ENCODE results near the gene HSPG2.
A peak's percentile ranks its signal among the peaks of the same experiment; 100 is the strongest.
"Not testable (repeated sequence)": the region's sequence is repeated elsewhere in the genome, so short reads cannot be mapped to it uniquely, and the experiment has no call there.

HSPG2 gene

DNA sequence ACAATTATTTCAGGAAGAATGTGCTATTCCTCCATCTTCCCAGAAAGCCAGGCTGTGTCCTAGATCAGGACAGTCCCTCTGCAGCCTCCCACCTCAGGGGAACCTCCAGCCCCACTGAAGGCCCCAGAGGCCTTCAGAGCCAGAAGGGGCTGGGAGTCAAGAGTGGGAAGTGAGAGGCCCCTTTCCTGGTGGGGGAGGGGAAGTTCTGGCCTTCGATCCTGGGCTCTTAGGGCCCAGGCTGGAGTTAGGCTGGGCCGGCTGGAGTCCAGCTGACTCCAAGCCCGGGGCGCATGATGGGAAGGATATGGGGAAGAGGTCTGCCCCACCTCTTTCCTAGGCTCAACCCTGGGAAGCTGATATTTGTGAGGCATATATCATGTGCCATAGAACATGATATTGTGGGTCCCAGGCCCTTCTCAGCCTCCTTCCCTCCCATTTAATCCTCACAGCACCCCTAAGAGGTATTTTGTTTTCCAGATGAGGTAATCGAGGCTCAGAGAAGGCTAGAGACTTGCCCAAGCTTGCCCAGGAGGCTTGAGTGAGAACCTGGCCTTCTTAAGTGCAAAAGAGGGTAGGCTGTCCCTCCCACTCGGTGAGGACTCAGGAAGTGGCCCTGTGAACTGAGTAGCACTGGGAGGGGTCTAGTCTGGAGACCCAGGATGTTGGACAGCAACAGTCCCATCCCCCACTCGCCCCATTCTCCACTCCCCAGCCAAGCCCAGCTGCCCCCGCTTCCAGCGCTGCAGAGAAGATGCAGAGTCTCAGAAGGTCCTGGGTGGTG lies 18.6 kb upstream of the HSPG2 start:
- no peak for DNase-seq (ENCODE audit: low read depth, low spot score)

GRCh38 chr1:21955058-21955457 lies 17.9 kb upstream of the HSPG2 start:
- no peak for DNase-seq (ENCODE audit: low read depth, low spot score)

- DNase-seq (ENCODE audit: low read depth, low spot score) = no peak
These were observed 15.8 kb upstream of the HSPG2 start for GRCh38 chr1:21952786-21953520.

DNA sequence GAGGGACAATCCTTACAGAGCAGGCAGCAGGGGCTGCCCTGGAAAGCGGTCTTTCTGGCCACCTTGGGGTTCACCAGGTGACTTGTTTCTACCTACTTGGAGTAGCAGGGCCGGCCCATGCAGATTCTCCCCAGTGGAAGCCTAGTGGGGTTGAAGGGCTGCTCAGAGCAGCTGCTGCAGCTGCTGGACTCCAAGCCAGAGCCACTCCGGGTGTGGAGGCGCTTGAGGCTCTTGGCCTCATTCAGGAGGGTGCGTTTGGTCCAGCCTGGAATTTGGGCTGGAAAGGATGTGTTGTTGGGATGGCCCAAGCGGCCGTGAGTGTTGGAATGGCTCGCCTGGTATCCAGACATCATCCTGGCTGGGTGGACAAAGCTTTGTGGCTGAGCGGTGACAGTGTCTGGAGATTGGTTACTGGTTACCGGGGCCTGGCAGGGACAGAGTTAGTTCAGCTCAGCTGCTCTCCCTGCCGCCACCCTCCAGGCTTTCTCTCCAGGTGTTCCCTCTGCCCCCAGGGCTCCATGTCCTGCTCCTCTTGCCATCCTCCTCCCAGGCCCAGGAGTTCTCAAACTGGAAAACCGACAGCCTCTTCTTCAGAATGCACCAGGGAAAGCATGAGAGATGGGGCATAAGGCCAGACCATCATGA lies 14.2 kb upstream of the HSPG2 start:
- no peak for DNase-seq (ENCODE audit: low read depth, low spot score)

DNA sequence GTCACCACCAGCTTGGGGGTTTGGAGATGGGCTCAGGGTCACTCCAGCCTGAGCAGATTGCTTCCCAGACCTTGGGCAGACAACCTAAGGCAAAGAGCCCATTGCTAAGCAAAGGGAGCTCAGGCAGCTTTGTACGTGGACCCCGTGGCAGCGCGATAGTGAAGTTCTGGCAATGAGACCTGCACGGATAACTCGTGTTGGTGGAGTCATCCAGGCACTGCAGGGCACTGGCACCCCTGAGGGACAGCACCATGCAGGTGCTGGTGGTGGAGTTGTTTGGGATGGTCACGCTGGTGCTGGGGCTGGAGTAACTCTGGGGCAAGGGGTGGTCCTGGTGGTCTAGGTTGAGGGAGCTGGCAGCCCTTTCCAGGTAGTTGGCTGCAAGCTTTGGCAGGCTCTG lies 13.6 kb upstream of the HSPG2 start:
- DNase-seq (ENCODE audit: low read depth, low spot score) = no peak

GRCh38 chr1:21946836-21947587 lies 9.9 kb upstream of the HSPG2 start:
- no peak for DNase-seq (ENCODE audit: low read depth, low spot score)

DNA sequence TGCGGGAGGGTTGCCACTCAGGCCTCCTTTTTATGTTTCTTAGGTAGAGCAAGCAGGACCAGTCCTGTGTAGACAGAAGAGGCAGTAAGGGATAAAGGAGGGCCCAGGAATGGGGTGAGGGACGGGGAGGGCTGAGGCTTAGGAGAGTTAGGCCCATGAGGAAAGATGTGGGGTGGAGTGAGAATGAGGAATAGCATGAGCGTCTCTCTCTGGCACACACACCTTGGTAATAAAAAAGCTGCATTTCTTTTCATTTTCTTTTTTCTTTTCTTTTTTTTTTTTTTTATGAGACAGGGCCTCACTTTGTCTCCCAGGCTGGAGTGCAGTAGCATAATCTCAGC lies 7.6 kb upstream of the HSPG2 start:
- no peak for DNase-seq (ENCODE audit: low read depth, low spot score)

DNA sequence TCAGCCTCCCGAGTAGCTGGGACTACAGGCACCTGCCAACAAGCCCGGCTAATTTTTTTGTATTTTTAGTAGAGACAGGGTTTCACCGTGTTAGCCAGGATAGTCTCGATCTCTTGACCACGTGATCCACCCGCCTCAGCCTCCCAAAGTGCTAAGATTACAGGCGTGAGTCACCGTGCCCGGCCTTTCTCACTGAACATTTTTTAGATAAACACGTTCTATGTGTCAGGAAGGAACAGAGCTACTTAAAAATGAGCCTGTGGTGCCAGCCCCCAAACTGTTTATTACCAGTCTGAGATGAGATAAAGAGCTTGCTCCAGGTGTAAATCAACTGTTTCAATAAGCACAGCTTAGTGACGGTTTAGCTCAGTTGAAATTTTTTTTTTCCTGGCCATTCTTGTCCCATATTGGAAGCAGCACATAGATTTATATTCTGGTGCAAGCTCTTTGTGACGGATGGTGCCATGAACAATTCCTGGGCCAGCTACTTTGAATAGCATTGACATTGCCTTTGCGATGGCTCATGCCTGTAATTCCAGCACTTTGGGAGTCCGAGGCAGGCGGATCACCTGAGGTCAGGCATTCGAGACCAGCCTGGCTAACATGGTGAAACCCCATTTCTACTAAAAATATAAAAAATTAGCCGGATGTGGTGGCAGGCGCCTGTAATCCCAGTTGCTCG lies 6.0 kb upstream of the HSPG2 start:
- not testable (repeated sequence) for DNase-seq (ENCODE audit: low read depth, low spot score)

DNA sequence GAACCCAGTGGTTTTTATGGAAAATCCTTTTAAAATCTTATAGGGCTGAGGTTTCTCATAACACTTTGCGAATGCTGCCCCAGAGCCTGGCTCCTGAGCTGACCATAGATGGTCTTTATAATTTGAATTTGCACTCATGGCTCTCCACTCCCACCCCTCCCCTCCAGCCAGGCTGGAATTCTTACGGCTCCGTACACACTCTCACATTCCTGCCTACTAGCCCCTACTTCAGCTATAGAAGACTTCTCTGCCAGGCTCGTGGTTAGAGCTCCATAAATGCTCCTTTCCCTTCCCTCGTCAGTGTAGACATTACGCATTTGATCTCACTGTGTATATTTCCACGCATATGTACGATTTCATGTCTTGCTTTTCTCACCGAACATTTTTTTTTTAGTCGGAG lies 5.4 kb upstream of the HSPG2 start:
- no peak for DNase-seq (ENCODE audit: low read depth, low spot score)

- no peak for DNase-seq (ENCODE audit: low read depth, low spot score)
These were observed 4.3 kb upstream of the HSPG2 start for GRCh38 chr1:21941370-21941769.

- DNase-seq (ENCODE audit: low read depth, low spot score) = no peak
These were observed 3.4 kb upstream of the HSPG2 start for GRCh38 chr1:21940492-21940891.

- DNase-seq (ENCODE audit: low read depth, low spot score) = no peak
These were observed 2.7 kb upstream of the HSPG2 start for GRCh38 chr1:21939650-21940374.

DNA sequence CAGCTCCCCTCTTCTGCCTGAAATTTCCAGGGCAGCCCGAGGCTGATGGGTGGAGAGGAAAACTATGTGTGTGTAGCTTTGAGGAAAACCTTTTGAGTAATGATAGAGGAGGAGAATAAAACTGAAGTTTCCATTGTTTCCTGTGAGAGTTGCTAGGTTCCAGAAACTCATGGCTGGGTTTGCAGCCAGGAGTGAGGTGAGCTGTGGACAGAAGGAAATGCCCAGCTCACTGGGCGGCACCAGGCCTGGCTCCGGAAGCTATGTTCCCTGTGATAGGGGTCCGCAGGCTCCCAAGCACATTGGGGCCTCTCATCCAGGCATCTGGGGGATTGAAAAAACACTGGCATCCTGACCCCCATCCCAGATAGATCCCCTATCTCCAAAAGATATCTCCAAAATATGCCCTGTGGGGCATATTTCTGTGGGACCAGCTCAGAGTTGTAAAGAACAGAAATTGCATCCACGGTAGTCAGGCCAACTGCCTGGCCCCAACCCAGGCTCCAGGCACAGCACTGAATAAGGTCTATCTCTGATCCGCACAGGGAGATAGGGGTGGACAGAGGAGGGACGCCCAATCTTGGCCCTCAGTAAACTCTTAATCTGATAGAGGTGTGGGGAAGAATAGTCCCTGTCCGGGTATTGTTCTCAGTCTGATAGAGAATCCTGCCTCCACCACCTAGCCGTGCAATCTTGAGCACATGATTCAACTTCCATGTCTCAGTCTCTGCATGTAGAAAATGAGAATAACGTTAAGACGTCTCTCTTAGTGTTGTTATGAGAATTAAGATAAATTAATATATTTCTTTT lies 1.8 kb upstream of the HSPG2 start:
- no peak for DNase-seq (ENCODE audit: low read depth, low spot score)

DNA sequence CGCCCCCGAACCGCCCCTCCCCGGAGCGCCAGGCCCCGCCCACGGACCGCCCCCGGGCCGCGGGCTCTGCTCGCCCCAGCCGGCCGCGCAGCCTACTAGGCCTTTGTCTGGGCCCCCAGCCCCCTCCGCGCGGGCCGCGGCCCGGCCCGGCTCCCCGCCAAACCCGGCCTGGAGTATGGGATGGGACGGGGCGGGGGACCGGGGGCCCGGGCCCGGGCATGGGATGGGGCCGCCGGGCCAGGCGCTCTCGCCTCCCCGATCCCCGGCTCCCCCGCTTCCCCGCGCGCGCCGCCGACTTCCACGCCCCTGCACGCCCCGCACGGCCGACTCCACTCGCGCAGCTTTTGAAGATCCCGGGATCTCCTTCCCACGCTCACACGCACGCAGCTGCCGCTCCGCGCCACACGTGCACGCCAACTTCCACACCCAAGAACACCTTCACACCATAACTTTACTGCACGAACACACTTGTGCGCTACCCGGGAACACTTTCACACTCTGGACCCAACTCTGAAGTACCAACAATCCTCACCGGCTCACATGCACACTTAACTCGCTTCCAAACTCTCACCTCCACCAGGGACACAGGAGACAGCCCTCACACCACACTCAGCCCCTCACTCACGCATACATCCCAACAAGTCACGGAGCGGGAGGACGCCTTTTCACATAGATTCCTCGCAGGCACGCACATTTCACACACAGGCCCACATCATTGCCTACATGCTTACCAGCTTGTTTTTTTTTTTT lies 437 bp upstream of the HSPG2 start:
- peak; percentile 28 for DNase-seq (ENCODE audit: low read depth, low spot score)

DNA sequence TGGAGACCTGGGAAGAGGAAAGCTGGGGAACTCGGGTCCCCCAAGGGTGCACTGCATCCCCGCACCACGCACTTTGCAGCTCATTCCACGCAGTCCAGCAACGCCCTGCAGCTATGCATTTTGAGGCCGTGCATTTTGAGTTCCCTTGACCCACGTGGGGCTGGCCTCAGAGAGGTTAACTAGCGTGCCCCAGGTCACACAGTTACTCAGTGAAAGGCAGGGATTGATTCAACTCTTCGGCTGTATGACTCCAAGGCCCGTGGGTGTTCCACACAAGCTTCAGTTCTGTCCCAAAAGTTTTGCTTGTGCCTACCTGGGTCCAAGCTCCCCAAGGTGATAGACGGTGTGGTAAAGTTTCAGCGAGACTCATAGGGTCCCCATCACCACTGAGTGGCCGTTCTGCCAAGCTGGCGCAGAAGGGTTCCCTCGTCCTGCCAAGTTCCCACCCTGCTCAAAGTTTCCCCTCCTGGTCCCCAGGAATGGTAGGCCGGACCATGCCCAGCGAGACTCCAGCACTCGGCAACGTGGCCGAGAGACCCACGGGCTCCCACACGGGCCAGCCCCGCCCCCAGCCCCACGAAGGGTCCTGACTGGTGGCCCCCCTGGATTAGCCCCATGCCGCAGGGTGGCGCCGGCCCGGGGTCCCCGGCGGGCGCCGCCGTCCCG lies 611 bp downstream of the HSPG2 start:
- no peak for DNase-seq (ENCODE audit: low read depth, low spot score)

DNA sequence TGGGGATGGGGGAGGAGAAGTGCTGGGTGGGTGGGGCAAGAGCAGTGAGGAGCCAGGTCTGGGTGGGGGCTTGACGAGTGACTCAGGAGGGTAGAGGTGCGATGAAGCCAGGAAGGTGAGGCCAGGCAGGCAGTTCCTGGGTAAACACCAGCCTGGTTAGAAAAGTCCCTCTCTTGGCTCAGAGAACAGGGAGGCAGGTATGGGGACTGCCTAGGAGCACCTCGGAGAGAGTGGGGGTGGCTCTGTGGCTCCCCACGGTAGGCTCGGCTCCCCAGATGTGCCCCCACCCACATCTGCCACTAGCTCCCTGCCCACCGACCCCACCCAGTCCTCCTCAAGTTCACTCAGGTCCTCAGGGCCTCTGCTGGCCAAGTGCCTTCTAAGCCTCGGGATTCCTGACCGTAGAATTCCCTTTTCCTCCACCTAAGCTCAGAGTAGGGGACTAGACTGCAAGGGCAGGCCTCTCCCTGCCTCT lies 1.2 kb downstream of the HSPG2 start:
- no peak for DNase-seq (ENCODE audit: low read depth, low spot score)

- DNase-seq (ENCODE audit: low read depth, low spot score) = no peak
These were observed 1.7 kb downstream of the HSPG2 start for GRCh38 chr1:21935393-21935804.

- DNase-seq (ENCODE audit: low read depth, low spot score) = no peak
These were observed 3.5 kb downstream of the HSPG2 start for GRCh38 chr1:21933397-21934248.

Data from activated CD4-positive, CD25-positive, alpha-beta regulatory T cell treated with anti-CD3 and anti-CD28 coated beads, Interleukin-2, amount 50 U/mL, for 16 hours (primary cell).